Astrocyte (in vitro differentiated cells and primary cell): ENCODE results near the gene ATXN10. TPM values are rescaled to one million over a fixed set of nuclear protein-coding genes. Genes with fewer than 3 reads are reported as not detected.

ENCODE experiments used
- DNase-seq: peaks from one replicate; pipeline ENCODE4 v3.0.0-alpha.2; 2010; ENCODE audit warnings: low read depth
- FAIRE-seq: peaks from 2 replicates; lab custom pipeline; 2011; peaks lifted over from hg19 to GRCh38; lab: Jason Lieb, UNC
- H2AFZ ChIP-seq: 2 replicates; pipeline ENCODE4 v1.6.0; 2012; ENCODE audit warnings: low read depth, low read length, inconsistent platforms
- H3K27ac ChIP-seq: 2 replicates; pipeline ENCODE4 v1.5.1; 2011; ENCODE audit warnings: low read depth, low read length, inconsistent platforms
- H3K27me3 ChIP-seq: 2 replicates; pipeline ENCODE4 v1.6.0; 2011; ENCODE audit warnings: low read length, inconsistent platforms; ENCODE audit not compliant: insufficient read depth
- H3K36me3 ChIP-seq: 2 replicates; pipeline ENCODE4 v1.5.1; 2011; ENCODE audit warnings: low read length, inconsistent platforms; ENCODE audit not compliant: insufficient read depth
- H3K4me1 ChIP-seq: 2 replicates; pipeline ENCODE4 v1.5.1; 2011; ENCODE audit warnings: low read length, inconsistent platforms; ENCODE audit not compliant: insufficient read depth
- H3K4me2 ChIP-seq: 2 replicates; pipeline ENCODE4 v1.6.0; 2012; ENCODE audit warnings: low read length, inconsistent platforms
- H3K4me3 ChIP-seq: 2 replicates; pipeline ENCODE4 v1.5.1; 2011; ENCODE audit warnings: low read depth, mild to moderate bottlenecking, low read length, inconsistent platforms; ENCODE audit not compliant: insufficient read depth
- H3K79me2 ChIP-seq: 2 replicates; pipeline ENCODE4 v1.6.0; 2012; ENCODE audit warnings: mild to moderate bottlenecking, low read length, inconsistent platforms; ENCODE audit not compliant: insufficient read depth
- H3K9ac ChIP-seq: 2 replicates; pipeline ENCODE4 v1.6.0; 2012; ENCODE audit warnings: mild to moderate bottlenecking, low read length, inconsistent platforms
- H3K9me3 ChIP-seq: 2 replicates; pipeline ENCODE4 v1.5.1; 2012; ENCODE audit warnings: low read depth, mild to moderate bottlenecking, low read length, inconsistent platforms; ENCODE audit not compliant: insufficient read depth
- H4K20me1 ChIP-seq: 2 replicates; pipeline ENCODE4 v1.6.0; 2012; ENCODE audit warnings: low read length, inconsistent platforms; ENCODE audit not compliant: insufficient read depth
- H3K27ac Mint-ChIP-seq: one replicate; pipeline ENCODE4 v1.8.0; 2021; ENCODE audit warnings: mild to moderate bottlenecking, mixed read lengths; ENCODE audit not compliant: unreplicated experiment
- H3K27me3 Mint-ChIP-seq: one replicate; pipeline ENCODE4 v1.8.0; 2021; ENCODE audit warnings: low read depth, mixed read lengths; ENCODE audit not compliant: unreplicated experiment
- H3K36me3 Mint-ChIP-seq: one replicate; pipeline ENCODE4 v1.8.0; 2021; ENCODE audit warnings: low read depth, mixed read lengths; ENCODE audit not compliant: unreplicated experiment
- H3K4me1 Mint-ChIP-seq: one replicate; pipeline ENCODE4 v1.8.0; 2021; ENCODE audit warnings: low read depth, mixed read lengths; ENCODE audit not compliant: unreplicated experiment
- H3K4me3 Mint-ChIP-seq: one replicate; pipeline ENCODE4 v1.8.0; 2021; ENCODE audit warnings: mild to moderate bottlenecking, moderate library complexity, mixed read lengths; ENCODE audit not compliant: unreplicated experiment
- H3K9me3 Mint-ChIP-seq: one replicate; pipeline ENCODE4 v1.8.0; 2021; ENCODE audit warnings: mild to moderate bottlenecking, mixed read lengths; ENCODE audit not compliant: unreplicated experiment
- EZH2 ChIP-seq: IDR thresholded peaks from 2 replicates; pipeline ENCODE4 v1.6.1; 2012; ENCODE audit warnings: mild to moderate bottlenecking, low read length, inconsistent platforms; ENCODE audit not compliant: insufficient read depth
- total RNA-seq: library from RNA; stranded (reverse); gene quantifications from 2 replicates; pipeline ENCODE4 v1.2.1, GENCODE V29; 2021
- TF ChIP-seq, protein P1 (sequence below): IDR thresholded peaks from 2 replicates; pipeline ENCODE4 v1.5.1; 2011; ENCODE audit warnings: low read depth, mild to moderate bottlenecking, inconsistent platforms, low read length, moderate library complexity; ENCODE audit not compliant: insufficient read depth

ATXN10 gene
- total RNA-seq, 1 donor from 2014 or later = 195 TPM

DNA sequence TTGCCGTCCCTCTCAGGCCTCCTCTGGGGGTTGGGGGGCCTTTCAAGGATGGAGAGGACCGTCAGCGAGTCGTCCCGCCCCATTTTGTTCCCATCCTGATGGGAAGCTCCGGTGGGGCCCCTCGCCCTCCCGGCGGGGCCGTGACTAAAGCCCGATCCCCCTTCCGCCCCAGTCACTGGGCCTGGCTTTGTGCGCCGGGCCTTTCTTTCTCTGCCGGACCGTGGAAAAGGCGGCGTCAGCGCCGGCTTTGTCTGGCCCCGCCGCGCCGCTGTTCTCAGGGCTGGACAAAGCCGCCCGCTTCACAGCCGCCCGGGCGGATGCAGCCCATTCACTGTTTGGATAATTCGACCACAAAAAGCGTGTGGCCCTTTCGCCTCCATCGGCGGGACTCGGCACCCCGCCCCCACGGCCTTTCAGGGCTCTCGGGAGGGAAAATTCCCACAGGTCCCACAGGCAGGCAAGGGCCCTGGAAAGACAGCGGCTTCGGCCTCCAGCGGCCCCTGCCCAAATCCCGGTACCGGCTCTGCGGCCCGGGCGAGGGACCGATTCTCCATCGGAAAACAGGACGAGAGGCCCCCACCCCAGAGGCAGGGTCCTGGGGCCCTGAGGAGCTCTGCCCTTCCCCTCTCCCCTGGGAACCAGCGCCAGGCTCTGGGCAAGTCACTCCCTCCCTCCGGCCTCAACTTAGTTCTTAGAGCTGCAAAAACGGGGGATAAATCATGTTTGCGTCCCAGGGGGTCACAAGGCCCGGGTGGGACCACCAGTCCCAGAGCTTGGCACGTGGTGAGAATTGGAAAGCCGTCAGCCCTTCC is 218.1 kb downstream of the ATXN10 start:
- no peaks in the 10 kb centered on the region for H4K20me1 ChIP-seq
- H3K4me1 Mint-ChIP-seq = no peaks in the 10 kb centered on the region
- no peak overlapping the region for H3K4me3 Mint-ChIP-seq
- H2AFZ ChIP-seq = peak overlapping the region; percentile 80
- no peak overlapping the region for H3K27ac ChIP-seq
- peak overlapping the region; percentile 78 for H3K4me2 ChIP-seq
- H3K4me3 ChIP-seq = peak overlapping the region; percentile 17
- H3K4me1 ChIP-seq = peaks cover 26% of the 10 kb centered on the region
- H3K9me3 ChIP-seq = no peaks in the 10 kb centered on the region
- H3K27ac Mint-ChIP-seq = no peak overlapping the region
- H3K79me2 ChIP-seq = no peaks in the 10 kb centered on the region
- H3K36me3 ChIP-seq = no peaks in the 10 kb centered on the region
- no peaks in the 10 kb centered on the region for H3K27me3 ChIP-seq
- no peaks in the 10 kb centered on the region for H3K36me3 Mint-ChIP-seq
- no peak for FAIRE-seq
- no peaks in the 10 kb centered on the region for H3K9me3 Mint-ChIP-seq
- H3K9ac ChIP-seq = peak overlapping the region; percentile 71
- TF ChIP-seq, protein P1, sequence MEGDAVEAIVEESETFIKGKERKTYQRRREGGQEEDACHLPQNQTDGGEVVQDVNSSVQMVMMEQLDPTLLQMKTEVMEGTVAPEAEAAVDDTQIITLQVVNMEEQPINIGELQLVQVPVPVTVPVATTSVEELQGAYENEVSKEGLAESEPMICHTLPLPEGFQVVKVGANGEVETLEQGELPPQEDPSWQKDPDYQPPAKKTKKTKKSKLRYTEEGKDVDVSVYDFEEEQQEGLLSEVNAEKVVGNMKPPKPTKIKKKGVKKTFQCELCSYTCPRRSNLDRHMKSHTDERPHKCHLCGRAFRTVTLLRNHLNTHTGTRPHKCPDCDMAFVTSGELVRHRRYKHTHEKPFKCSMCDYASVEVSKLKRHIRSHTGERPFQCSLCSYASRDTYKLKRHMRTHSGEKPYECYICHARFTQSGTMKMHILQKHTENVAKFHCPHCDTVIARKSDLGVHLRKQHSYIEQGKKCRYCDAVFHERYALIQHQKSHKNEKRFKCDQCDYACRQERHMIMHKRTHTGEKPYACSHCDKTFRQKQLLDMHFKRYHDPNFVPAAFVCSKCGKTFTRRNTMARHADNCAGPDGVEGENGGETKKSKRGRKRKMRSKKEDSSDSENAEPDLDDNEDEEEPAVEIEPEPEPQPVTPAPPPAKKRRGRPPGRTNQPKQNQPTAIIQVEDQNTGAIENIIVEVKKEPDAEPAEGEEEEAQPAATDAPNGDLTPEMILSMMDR = no peak
- no peak for TF ChIP-seq EZH2
- peaks cover 34% of the 10 kb centered on the region for H3K27me3 Mint-ChIP-seq
- DNase-seq = peak; percentile 40

DNA sequence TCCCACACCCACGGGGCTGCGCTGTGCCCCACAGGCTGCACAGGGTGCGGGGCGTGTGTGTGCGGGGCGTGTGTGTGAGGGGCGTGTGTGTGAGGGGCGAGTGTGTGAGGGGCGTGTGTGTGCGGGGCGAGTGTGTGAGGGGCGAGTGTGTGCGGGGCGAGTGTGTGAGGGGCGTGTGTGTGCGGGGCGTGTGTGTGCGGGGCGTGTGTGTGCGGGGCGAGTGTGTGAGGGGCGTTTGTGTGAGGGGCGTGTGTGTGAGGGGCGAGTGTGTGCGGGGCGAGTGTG is 218.7 kb downstream of the ATXN10 start:
- Histone ChIP-seq H3K36me3 (no peaks in the 10 kb centered on the region), H3K9me3 (no peaks in the 10 kb centered on the region), H3K9ac (no peak overlapping the region), H3K4me2 (no peak overlapping the region), H3K79me2 (no peaks in the 10 kb centered on the region), H3K27me3 (no peaks in the 10 kb centered on the region), H4K20me1 (no peaks in the 10 kb centered on the region), H2AFZ (peak overlapping the region; percentile 80), H3K27ac (no peak overlapping the region), H3K4me1 (peaks cover 26% of the 10 kb centered on the region), H3K4me3 (no peak overlapping the region)
- Mint-ChIP-seq H3K36me3 (no peaks in the 10 kb centered on the region), H3K9me3 (no peaks in the 10 kb centered on the region), H3K4me1 (no peaks in the 10 kb centered on the region), H3K27me3 (peaks cover 37% of the 10 kb centered on the region), H3K27ac (no peak overlapping the region), H3K4me3 (no peak overlapping the region)
- FAIRE-seq (no peak), DNase-seq (no peak)
- TF ChIP-seq EZH2 = no peak
- TF ChIP-seq, protein P1 = no peak

DNA sequence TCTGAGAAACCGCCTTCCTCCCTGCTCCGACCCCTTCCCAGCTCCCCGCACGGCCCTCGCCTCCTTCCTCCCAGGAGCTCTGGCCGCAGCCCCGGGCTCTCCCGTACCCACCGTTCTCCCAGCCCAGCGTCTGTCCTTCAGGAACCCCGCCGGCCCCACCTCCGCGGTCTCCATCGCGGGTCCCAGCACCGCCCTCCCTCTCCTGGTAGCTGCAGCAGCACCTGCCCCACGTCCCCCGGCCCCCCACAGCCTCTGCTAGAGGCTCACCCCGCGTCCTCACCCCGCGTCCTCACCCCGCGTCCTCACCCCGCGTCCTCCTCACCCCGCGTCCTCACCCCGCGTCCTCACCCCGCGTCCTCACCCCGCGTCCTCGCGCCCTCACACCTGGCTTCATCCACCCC is 219.4 kb downstream of the ATXN10 start:
- no peaks in the 10 kb centered on the region for H3K79me2 ChIP-seq
- H3K9me3 Mint-ChIP-seq = no peaks in the 10 kb centered on the region
- H3K27me3 Mint-ChIP-seq = peaks cover 35% of the 10 kb centered on the region
- FAIRE-seq (no peak), DNase-seq (no peak)
- no peaks in the 10 kb centered on the region for H4K20me1 ChIP-seq
- H3K27ac ChIP-seq = no peak overlapping the region
- no peak overlapping the region for H3K4me2 ChIP-seq
- H2AFZ ChIP-seq = no peak overlapping the region
- H3K4me1 Mint-ChIP-seq = no peaks in the 10 kb centered on the region
- TF ChIP-seq EZH2 = no peak
- TF ChIP-seq, protein P1 = no peak
- no peak overlapping the region for H3K27ac Mint-ChIP-seq
- H3K36me3 Mint-ChIP-seq = no peaks in the 10 kb centered on the region
- no peaks in the 10 kb centered on the region for H3K36me3 ChIP-seq
- peaks cover under 1% of the 10 kb centered on the region for H3K27me3 ChIP-seq
- H3K4me3 ChIP-seq = no peak overlapping the region
- no peak overlapping the region for H3K9ac ChIP-seq
- H3K4me1 ChIP-seq = peaks cover 23% of the 10 kb centered on the region
- no peak overlapping the region for H3K4me3 Mint-ChIP-seq
- no peaks in the 10 kb centered on the region for H3K9me3 ChIP-seq
